Psoas muscle (tissue), 8 donors: ENCODE measurements around the gene ROBO2. TPM values are rescaled to one million over a fixed set of nuclear protein-coding genes. Genes with fewer than 3 reads are reported as not detected.

Experiments
- ATAC-seq, 4 donors: fragments of 200-7000 bp; cut with Tn5 transposase; one replicate each; pipeline ENCODE4 v1.9.1; 2020; ENCODE audit warnings: moderate library complexity in 3 of 4, mild to moderate bottlenecking in 2 of 4
- DNase-seq, 2 donors: peaks; one replicate each; pipeline ENCODE4 v3.0.0-alpha.2; 2020
- H3K27ac ChIP-seq: fragments of 200-600 bp; one replicate; pipeline ENCODE4 v1.8.0; 2022
- H3K27me3 ChIP-seq, 3 donors: fragments of 200-600 bp in 1 of 3; one replicate each; pipeline versions ENCODE4 v1.6.1 to v1.8.0; 2013 to 2022; ENCODE audit warnings: low read length in 2 of 3, mild to moderate bottlenecking in 2 of 3, moderate library complexity in 1 of 3; ENCODE audit not compliant: insufficient read depth in 3 of 3
- H3K36me3 ChIP-seq, 2 donors: fragments of 200-600 bp in 1 of 2; one replicate each; pipeline versions ENCODE4 v1.6.1 to v1.8.0; 2013 to 2022; ENCODE audit warnings: low read depth in 1 of 2, mild to moderate bottlenecking in 1 of 2, moderate library complexity in 1 of 2; ENCODE audit not compliant: insufficient read depth in 1 of 2
- H3K4me1 ChIP-seq: fragments of 200-600 bp; one replicate; pipeline ENCODE4 v1.8.0; 2022
- H3K4me3 ChIP-seq: fragments of 200-600 bp; one replicate; pipeline ENCODE4 v1.8.0; 2022; ENCODE audit warnings: mild to moderate bottlenecking
- H3K9me3 ChIP-seq: fragments of 200-600 bp; one replicate; pipeline ENCODE4 v1.8.0; 2022
- CTCF ChIP-seq: fragments of 200-600 bp; IDR thresholded peaks from one replicate; pipeline ENCODE4 v1.8.0; 2022; ENCODE audit warnings: antibody characterized with exemption
- WGBS, 3 donors: extraction: QIAGEN DNeasy Blood & Tissue Kit; methylation state at CpG; one replicate each; pipeline versions ENCODE4 v1.1.6 to v1.1.7; 2013; 5-methylcytosine and 5-hydroxymethylcytosine counted together
- intact Hi-C, 2 donors: fragments of 100-400 bp; cut with DNase I; formaldehyde crosslinking; loops; one replicate each; pipeline versions ENCODE4 v1.11.0 to v1.14.2; 2022
- polyA plus RNA-seq, 3 donors: library from polyadenylated mRNA; stranded (reverse); fragments of 200-250 nt; gene quantifications; one replicate each; pipeline ENCODE4 v1.2.3, GENCODE V29; 2013
- total RNA-seq, 4 donors: library from RNA; stranded (reverse); fragmentation: NEBNext Ultra II Directional in 2 of 4; extraction: Animal tissue kit (Norgen Biotek cat#: 25700) in 2 of 4; gene quantifications; one replicate each; pipeline versions ENCODE4 v1.2.1 to v1.2.4, GENCODE V29; 2021 to 2023
- donor health status: healthy with polysubstance abuse.
- donor health status: DM: no; HTN: no; CAD: no; lungs with moderate emphysema.
- donor health status: Bipolar disorder and iron deficiency.
- donor health status: healthy.
- donor health status: DM: yes; HTN: yes; CAD: no.
- donor health status: DM: no; HTN: no; CAD: no.
- donor health status: DM: no; HTN: no; CAD: no.
- donor health status: DM: yes; HTN: yes; CAD: no.

The ROBO2 gene
- total and polyA plus RNA-seq, 7 donors = 0.03 to 0.39 (median 0.09) TPM; not detected in 1

DNA sequence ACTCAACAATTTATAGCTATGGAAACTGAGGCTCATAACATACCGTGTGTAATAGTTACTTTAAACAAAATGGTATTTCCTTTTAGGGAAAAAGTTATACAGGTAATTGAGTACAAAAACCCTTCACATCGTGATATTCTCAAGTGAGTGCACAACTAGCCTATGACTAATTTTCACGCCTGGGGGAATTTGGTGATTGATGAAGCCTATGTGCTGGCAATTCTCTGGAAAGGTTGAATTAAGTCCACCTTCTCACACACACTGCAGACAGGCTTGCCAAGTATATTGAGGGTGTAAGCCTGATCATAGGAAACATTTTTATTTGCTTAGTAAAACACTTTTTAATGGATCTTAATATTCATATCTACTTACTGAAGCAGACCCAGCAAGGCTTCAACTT, 41.3 kb upstream of the ROBO2 start:
- intact Hi-C loops = no loop called here
- TF ChIP-seq CTCF = no peak
- ATAC-seq = no peak
- H3K27ac ChIP-seq = no peak overlapping the region
- DNase-seq = no peak
- H3K36me3 ChIP-seq = no peaks in the 10 kb centered on the region
- H3K4me1 ChIP-seq = no peaks in the 10 kb centered on the region
- H3K9me3 ChIP-seq = no peaks in the 10 kb centered on the region
- H3K4me3 ChIP-seq = no peak overlapping the region
- H3K27me3 ChIP-seq = no peaks in the 10 kb centered on the region
- 74 to 81% (median 77%) methylated on average over 3 of the region's 3 CpGs for whole genome bisulfite sequencing, 3 donors

GRCh38 chr3:77001062-77001701, 38.7 kb upstream of the ROBO2 start:
- no peak for ATAC-seq
- no peaks in the 10 kb centered on the region for H3K36me3 ChIP-seq
- TF ChIP-seq CTCF = no peak
- H3K27me3 ChIP-seq = peaks cover 0 to 2% (median 0%) of the 10 kb centered on the region in 3 donors
- H3K9me3 ChIP-seq = no peaks in the 10 kb centered on the region
- H3K4me1 ChIP-seq = no peaks in the 10 kb centered on the region
- WGBS, 3 donors = 22 to 33% (median 27%) methylated on average over 5 of the region's 5 CpGs
- no peak overlapping the region for H3K4me3 ChIP-seq
- intact Hi-C loops = no loop called here
- DNase-seq = no peak
- H3K27ac ChIP-seq = no peak overlapping the region

GRCh38 chr3:77014226-77014625, 25.7 kb upstream of the ROBO2 start:
- ATAC-seq = no peak
- Histone ChIP-seq H3K9me3 (no peaks in the 10 kb centered on the region), H3K27ac (no peak overlapping the region), H3K4me3 (no peak overlapping the region), H3K4me1 (no peaks in the 10 kb centered on the region), H3K36me3 (no peaks in the 10 kb centered on the region), H3K27me3 (no peaks in the 10 kb centered on the region)
- WGBS, 3 donors = 46 to 53% (median 46%) methylated on average over 7 of the region's 7 CpGs
- no peak for TF ChIP-seq CTCF
- intact Hi-C loops = no loop called here
- DNase-seq = no peak

GRCh38 chr3:77025471-77025870, 14.4 kb upstream of the ROBO2 start:
- 19 to 44% (median 33%) methylated on average over 1 of the region's 1 CpG for WGBS, 3 donors
- H3K4me1 ChIP-seq = no peaks in the 10 kb centered on the region
- intact Hi-C loops = no loop called here
- no peaks in the 10 kb centered on the region for H3K9me3 ChIP-seq
- ATAC-seq (no peak), DNase-seq (no peak)
- no peak overlapping the region for H3K4me3 ChIP-seq
- TF ChIP-seq CTCF = no peak
- H3K27me3 ChIP-seq = no peaks in the 10 kb centered on the region
- no peak overlapping the region for H3K27ac ChIP-seq
- no peaks in the 10 kb centered on the region for H3K36me3 ChIP-seq
